IMR-90 (cell line): Measurements from ENCODE around the gene SFXN3. TPM values are rescaled to one million over a fixed set of nuclear protein-coding genes. Genes with fewer than 3 reads are reported as not detected.

ENCODE experiments used
- polyA plus RNA-seq, 3 experiments: library from polyadenylated mRNA; depleted of rRNA; stranded (reverse); fragments of >200 nt; gene quantifications; 2 replicates each; pipeline ENCODE4 v1.2.3, GENCODE V29; 2012; ENCODE audit warnings: low replicate concordance in 1 of 3
- total RNA-seq: library from RNA; depleted of rRNA; stranded (reverse); fragments of >200 nt; gene quantifications from 2 replicates; pipeline ENCODE4 v1.2.3, GENCODE V29; 2012; rRNA removed

Gene SFXN3
- total and polyA plus RNA-seq, 2 of the 4 experiments (the other 2 are of a cell fraction) = 64.7 to 77.2 TPM

Other genes with a start within 250 kb of the SFXN3 start
- 21.7 and 28.1 TPM in 2 replicates for gene SLF2, start 118.3 kb upstream of the SFXN3 start, total RNA-seq
- gene SLF2, start 118.3 kb upstream of the SFXN3 start, polyA plus RNA-seq (2012; rRNA removed) = 5.7 and 8.5 TPM in 2 replicates
- gene SEMA4G, start 61.7 kb upstream of the SFXN3 start, total RNA-seq = 0.56 and 0.90 TPM in 2 replicates
- gene SEMA4G, start 61.7 kb upstream of the SFXN3 start, polyA plus RNA-seq (2012; rRNA removed) = 8.0 and 8.7 TPM in 2 replicates
- gene MRPL43, start 43.7 kb upstream of the SFXN3 start, total RNA-seq = 56.4 and 61.3 TPM in 2 replicates
- 142 and 184 TPM in 2 replicates for gene MRPL43, start 43.7 kb upstream of the SFXN3 start, polyA plus RNA-seq (2012; rRNA removed)
- 8.8 and 8.9 TPM in 2 replicates for gene TWNK, start 43.7 kb upstream of the SFXN3 start, total RNA-seq
- gene TWNK, start 43.7 kb upstream of the SFXN3 start, polyA plus RNA-seq (2012; rRNA removed) = 7.5 and 7.7 TPM in 2 replicates
- gene LZTS2, start 31.4 kb upstream of the SFXN3 start, total RNA-seq = 17.8 and 19.2 TPM in 2 replicates
- gene LZTS2, start 31.4 kb upstream of the SFXN3 start, polyA plus RNA-seq (2012; rRNA removed) = 101 and 108 TPM in 2 replicates
- 0.83 and 0.90 TPM in 2 replicates for gene PDZD7, start 105 bp upstream of the SFXN3 start, total RNA-seq
- 1.5 and 1.8 TPM in 2 replicates for gene PDZD7, start 105 bp upstream of the SFXN3 start, polyA plus RNA-seq (2012; rRNA removed)
- gene KAZALD1, start 30.8 kb downstream of the SFXN3 start, total RNA-seq = 8.1 and 9.1 TPM in 2 replicates
- 18.6 and 18.7 TPM in 2 replicates for gene KAZALD1, start 30.8 kb downstream of the SFXN3 start, polyA plus RNA-seq (2012; rRNA removed)
- gene TLX1, start 100.1 kb downstream of the SFXN3 start, total RNA-seq = not detected in 2 replicates
- gene TLX1, start 100.1 kb downstream of the SFXN3 start, polyA plus RNA-seq (2012; rRNA removed) = not detected in 2 replicates
- gene LBX1, start 198.2 kb downstream of the SFXN3 start, total RNA-seq = not detected in 2 replicates
- gene LBX1, start 198.2 kb downstream of the SFXN3 start, polyA plus RNA-seq (2012; rRNA removed) = not detected in 2 replicates